ENCODE data around the gene COA7.

COA7 gene

DNA sequence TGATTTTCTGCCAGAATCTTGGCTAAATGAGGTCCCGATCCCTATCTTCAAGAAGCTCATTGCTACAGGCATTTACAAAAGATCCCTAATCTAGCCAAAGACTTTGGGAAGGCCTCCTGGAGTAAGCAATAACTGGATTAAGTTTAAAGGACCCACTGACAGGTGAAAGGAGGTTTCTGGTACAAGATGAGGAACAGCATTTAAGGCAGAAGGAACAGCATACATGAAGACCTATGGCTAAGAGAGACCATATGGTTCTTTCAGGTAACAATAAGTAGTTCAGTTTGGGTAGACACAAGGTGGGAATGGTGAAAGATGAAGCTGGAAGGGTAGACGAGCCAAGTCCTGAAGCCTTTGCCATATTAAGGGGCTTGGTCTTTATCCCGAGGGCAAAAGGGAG, 37.3 kb downstream of the COA7 start:
- ChIA-PET POLR2A (no interaction called here), CTCF (interaction anchor here (0.6 to 0.8 kb wide), 2 partner anchors 25 to 92 kb away, joined by 3 to 5 read pairs; no protein-coding TSS in a partner anchor)
- no peaks in the 10 kb centered on the region for H3K36me3 ChIP-seq (ENCODE audit: control insufficient read depth in 2 of 2, insufficient read depth in 1 of 2, low read length in 2 of 2)
- TF ChIP-seq ZNF37A (tag by site-specific recombination; IDR thresholded peaks at IDR 0.05) (no peak), ZNF510 (tag by site-specific recombination; IDR thresholded peaks at IDR 0.05; ENCODE audit: insufficient replicate concordance) (no peak), ZBTB48 (tag by site-specific recombination; IDR thresholded peaks at IDR 0.05) (no peak), ZNF350 (tag by site-specific recombination; IDR thresholded peaks at IDR 0.05) (no peak), ZNF670 (tag by site-specific recombination; IDR thresholded peaks at IDR 0.05; ENCODE audit: low read depth) (no peak)
- H3K4me3 ChIP-seq (ENCODE audit: low read depth, low read length), result no peak overlapping the region
- H3K9me3 ChIP-seq (ENCODE audit: control insufficient read depth, insufficient read depth, low read depth, low read length), result no peaks in the 10 kb centered on the region
- H3K27ac ChIP-seq (ENCODE audit: extremely low read depth, low read depth, low read length), result no peak overlapping the region
- peaks cover 2% of the 10 kb centered on the region; the same call in 1 of the 2 replicates for H3K4me1 ChIP-seq (ENCODE audit: control insufficient read depth, insufficient read depth, low read length)

DNA sequence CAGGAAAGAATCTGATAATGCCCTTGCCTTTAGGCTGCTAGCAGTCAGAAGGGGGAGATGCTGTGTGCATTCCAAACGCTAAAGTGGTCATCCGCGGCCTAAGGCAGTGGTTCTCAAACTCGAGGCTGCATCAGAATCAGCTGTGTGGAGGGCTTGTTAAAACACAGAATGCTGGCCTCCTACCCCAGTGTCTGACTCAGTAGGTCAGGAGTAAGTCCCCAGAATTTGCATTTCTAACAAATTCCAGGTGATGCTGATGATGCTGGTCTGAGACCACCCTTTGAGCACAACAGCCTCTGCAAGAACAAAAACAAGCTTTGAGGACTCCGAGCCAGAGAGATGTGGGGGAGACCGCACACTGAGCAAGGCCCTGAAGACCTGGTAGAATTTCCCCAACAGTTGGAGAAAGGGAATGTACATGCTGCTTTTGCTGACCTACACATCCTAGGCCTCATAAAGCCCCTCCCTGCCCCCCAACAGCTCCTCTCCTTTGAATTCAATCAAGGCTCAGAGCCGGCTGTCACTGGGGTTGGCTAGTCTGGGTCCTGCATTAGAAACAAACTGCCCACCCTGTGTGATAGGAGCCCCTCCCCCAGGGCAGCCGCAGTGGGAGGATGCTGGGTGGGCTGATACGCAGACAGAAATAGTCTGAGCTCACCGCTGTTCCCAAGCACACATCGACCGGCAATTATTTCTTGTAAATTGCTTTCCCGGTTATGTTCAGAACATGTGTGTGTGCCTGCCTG, 38.1 kb downstream of the COA7 start:
- no peaks in the 10 kb centered on the region for H3K9me3 ChIP-seq (ENCODE audit: control insufficient read depth, insufficient read depth, low read depth, low read length)
- H3K4me1 ChIP-seq (ENCODE audit: control insufficient read depth, insufficient read depth, low read length), result no peaks in the 10 kb centered on the region
- H3K36me3 ChIP-seq (ENCODE audit: control insufficient read depth in 2 of 2, insufficient read depth in 1 of 2, low read length in 2 of 2), result no peaks in the 10 kb centered on the region
- POLR2A ChIA-PET, result interaction anchor here (0.5 kb wide), 1 partner anchor 207 kb away, joined by 3 read pairs; no protein-coding TSS in a partner anchor
- no peak overlapping the region for H3K27ac ChIP-seq (ENCODE audit: extremely low read depth, low read depth, low read length)
- H3K4me3 ChIP-seq (ENCODE audit: low read depth, low read length), result no peak overlapping the region
- CTCF ChIA-PET, result interaction anchor here (0.6 to 0.8 kb wide), 4 partner anchors 13 to 92 kb away, joined by 3 to 5 read pairs (median 3); no protein-coding TSS in a partner anchor
- TF ChIP-seq ZNF600 (tag by site-specific recombination; IDR thresholded peaks at IDR 0.05) (no peak), ZNF274 (IDR thresholded peaks at IDR 0.05; ENCODE audit: low read length) (no peak), ZNF274 (tag by site-specific recombination; IDR thresholded peaks at IDR 0.05; ENCODE audit: borderline replicate concordance) (no peak), ZNF596 (tag by site-specific recombination; IDR thresholded peaks at IDR 0.05) (no peak), ZBTB17 (tag by site-specific recombination; IDR thresholded peaks at IDR 0.05) (no peak), ZNF837 (tag by site-specific recombination; IDR thresholded peaks at IDR 0.05) (no peak), IKZF3 (tag by site-specific recombination; IDR thresholded peaks at IDR 0.05) (no peak), ZNF214 (tag by site-specific recombination; IDR thresholded peaks at IDR 0.05; ENCODE audit: borderline replicate concordance) (no peak), KLF16 (tag by site-specific recombination; IDR thresholded peaks at IDR 0.05) (no peak), ZNF830 (tag by site-specific recombination; IDR thresholded peaks at IDR 0.05; ENCODE audit: low read depth) (no peak), ZNF777 (tag by site-specific recombination; IDR thresholded peaks at IDR 0.05; ENCODE audit: borderline replicate concordance) (no peak)
- TF ChIP-seq, protein P1, sequence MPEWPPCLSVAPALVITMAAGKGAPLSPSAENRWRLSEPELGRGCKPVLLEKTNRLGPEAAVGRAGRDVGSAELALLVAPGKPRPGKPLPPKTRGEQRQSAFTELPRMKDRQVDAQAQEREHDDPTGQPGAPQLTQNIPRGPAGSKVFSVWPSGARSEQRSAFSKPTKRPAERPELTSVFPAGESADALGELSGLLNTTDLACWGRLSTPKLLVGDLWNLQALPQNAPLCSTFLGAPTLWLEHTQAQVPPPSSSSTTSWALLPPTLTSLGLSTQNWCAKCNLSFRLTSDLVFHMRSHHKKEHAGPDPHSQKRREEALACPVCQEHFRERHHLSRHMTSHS (tag by site-specific recombination; IDR thresholded peaks at IDR 0.05), result no peak
- TF ChIP-seq, protein P2, sequence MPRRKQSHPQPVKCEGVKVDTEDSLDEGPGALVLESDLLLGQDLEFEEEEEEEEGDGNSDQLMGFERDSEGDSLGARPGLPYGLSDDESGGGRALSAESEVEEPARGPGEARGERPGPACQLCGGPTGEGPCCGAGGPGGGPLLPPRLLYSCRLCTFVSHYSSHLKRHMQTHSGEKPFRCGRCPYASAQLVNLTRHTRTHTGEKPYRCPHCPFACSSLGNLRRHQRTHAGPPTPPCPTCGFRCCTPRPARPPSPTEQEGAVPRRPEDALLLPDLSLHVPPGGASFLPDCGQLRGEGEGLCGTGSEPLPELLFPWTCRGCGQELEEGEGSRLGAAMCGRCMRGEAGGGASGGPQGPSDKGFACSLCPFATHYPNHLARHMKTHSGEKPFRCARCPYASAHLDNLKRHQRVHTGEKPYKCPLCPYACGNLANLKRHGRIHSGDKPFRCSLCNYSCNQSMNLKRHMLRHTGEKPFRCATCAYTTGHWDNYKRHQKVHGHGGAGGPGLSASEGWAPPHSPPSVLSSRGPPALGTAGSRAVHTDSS (tag by site-specific recombination; IDR thresholded peaks at IDR 0.05), result no peak
- TF ChIP-seq, protein P3, sequence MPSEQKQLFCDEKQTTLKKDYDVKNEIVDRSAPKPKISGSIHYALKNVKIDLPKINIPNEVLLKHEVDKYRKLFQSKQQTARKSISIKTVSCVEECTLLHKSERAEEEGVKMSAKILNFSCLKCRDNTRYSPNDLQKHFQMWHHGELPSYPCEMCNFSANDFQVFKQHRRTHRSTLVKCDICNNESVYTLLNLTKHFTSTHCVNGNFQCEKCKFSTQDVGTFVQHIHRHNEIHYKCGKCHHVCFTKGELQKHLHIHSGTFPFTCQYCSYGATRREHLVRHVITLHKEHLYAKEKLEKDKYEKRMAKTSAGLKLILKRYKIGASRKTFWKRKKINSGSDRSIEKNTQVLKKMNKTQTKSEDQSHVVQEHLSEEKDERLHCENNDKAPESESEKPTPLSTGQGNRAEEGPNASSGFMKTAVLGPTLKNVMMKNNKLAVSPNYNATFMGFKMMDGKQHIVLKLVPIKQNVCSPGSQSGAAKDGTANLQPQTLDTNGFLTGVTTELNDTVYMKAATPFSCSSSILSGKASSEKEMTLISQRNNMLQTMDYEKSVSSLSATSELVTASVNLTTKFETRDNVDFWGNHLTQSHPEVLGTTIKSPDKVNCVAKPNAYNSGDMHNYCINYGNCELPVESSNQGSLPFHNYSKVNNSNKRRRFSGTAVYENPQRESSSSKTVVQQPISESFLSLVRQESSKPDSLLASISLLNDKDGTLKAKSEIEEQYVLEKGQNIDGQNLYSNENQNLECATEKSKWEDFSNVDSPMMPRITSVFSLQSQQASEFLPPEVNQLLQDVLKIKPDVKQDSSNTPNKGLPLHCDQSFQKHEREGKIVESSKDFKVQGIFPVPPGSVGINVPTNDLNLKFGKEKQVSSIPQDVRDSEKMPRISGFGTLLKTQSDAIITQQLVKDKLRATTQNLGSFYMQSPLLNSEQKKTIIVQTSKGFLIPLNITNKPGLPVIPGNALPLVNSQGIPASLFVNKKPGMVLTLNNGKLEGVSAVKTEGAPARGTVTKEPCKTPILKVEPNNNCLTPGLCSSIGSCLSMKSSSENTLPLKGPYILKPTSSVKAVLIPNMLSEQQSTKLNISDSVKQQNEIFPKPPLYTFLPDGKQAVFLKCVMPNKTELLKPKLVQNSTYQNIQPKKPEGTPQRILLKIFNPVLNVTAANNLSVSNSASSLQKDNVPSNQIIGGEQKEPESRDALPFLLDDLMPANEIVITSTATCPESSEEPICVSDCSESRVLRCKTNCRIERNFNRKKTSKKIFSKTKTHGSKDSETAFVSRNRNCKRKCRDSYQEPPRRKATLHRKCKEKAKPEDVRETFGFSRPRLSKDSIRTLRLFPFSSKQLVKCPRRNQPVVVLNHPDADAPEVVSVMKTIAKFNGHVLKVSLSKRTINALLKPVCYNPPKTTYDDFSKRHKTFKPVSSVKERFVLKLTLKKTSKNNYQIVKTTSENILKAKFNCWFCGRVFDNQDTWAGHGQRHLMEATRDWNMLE (tag by site-specific recombination; conservative IDR thresholded peaks at IDR 0.05; ENCODE audit: low read depth), result no peak
- TF ChIP-seq, protein P4, sequence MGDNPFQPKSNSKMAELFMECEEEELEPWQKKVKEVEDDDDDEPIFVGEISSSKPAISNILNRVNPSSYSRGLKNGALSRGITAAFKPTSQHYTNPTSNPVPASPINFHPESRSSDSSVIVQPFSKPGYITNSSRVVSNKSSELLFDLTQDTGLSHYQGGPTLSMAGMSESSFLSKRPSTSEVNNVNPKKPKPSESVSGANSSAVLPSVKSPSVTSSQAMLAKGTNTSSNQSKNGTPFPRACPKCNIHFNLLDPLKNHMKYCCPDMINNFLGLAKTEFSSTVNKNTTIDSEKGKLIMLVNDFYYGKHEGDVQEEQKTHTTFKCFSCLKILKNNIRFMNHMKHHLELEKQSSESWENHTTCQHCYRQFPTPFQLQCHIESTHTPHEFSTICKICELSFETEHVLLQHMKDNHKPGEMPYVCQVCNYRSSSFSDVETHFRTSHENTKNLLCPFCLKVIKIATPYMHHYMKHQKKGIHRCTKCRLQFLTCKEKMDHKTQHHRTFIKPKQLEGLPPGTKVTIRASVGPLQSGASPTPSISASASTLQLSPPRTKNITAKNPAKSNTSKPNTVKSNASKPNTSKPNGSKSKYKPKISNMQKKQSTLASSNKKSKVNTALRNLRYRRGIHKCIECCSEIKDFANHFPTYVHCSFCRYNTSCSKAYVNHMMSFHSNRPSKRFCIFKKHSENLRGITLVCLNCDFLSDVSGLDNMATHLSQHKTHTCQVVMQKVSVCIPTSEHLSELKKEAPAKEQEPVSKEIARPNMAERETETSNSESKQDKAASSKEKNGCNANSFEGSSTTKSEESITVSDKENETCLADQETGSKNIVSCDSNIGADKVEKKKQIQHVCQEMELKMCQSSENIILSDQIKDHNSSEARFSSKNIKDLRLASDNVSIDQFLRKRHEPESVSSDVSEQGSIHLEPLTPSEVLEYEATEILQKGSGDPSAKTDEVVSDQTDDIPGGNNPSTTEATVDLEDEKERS (tag by site-specific recombination; IDR thresholded peaks at IDR 0.05), result no peak
- TF ChIP-seq, protein P5, sequence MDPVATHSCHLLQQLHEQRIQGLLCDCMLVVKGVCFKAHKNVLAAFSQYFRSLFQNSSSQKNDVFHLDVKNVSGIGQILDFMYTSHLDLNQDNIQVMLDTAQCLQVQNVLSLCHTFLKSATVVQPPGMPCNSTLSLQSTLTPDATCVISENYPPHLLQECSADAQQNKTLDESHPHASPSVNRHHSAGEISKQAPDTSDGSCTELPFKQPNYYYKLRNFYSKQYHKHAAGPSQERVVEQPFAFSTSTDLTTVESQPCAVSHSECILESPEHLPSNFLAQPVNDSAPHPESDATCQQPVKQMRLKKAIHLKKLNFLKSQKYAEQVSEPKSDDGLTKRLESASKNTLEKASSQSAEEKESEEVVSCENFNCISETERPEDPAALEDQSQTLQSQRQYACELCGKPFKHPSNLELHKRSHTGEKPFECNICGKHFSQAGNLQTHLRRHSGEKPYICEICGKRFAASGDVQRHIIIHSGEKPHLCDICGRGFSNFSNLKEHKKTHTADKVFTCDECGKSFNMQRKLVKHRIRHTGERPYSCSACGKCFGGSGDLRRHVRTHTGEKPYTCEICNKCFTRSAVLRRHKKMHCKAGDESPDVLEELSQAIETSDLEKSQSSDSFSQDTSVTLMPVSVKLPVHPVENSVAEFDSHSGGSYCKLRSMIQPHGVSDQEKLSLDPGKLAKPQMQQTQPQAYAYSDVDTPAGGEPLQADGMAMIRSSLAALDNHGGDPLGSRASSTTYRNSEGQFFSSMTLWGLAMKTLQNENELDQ (tag by site-specific recombination; IDR thresholded peaks at IDR 0.05; ENCODE audit: low read depth), result no peak
